ENCODE data around the gene MNT.
A peak's percentile ranks its signal among the peaks of the same experiment; 100 is the strongest.

The MNT gene

DNA sequence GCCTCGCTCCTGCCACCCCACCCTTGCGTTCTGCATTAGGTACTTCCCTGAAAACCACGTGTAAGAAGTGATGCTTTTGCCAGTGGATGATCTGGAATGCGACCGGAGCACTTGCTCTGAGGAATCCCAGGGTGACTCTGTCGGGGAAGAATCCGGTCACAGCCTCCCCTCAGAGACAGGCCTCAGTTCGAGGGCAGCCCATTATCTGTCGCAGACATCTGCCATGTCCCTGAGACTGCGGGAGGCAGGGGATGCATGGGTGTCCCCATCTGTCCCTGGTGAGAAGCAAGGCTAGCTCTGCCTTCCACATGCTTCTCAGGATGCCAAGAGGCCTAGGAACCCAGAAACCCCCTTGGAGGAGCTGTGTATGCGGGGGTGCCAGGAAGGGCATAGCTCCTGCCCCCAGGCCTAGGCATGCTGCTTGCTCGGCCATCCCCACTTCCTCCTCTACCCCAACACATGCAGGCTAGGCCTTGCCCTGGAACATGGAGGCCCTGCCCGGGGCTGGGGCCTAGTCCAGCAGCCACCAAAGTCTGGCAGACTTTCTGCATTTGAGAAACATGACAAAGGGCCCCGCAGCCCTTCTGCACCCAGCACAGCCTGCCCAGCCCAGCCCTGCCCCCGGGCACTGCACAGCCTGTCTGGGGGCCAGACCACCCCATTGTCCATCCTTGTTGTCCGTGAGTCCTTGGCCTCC, 20.5 kb downstream of the MNT start:
- no peak for DNase-seq

DNA sequence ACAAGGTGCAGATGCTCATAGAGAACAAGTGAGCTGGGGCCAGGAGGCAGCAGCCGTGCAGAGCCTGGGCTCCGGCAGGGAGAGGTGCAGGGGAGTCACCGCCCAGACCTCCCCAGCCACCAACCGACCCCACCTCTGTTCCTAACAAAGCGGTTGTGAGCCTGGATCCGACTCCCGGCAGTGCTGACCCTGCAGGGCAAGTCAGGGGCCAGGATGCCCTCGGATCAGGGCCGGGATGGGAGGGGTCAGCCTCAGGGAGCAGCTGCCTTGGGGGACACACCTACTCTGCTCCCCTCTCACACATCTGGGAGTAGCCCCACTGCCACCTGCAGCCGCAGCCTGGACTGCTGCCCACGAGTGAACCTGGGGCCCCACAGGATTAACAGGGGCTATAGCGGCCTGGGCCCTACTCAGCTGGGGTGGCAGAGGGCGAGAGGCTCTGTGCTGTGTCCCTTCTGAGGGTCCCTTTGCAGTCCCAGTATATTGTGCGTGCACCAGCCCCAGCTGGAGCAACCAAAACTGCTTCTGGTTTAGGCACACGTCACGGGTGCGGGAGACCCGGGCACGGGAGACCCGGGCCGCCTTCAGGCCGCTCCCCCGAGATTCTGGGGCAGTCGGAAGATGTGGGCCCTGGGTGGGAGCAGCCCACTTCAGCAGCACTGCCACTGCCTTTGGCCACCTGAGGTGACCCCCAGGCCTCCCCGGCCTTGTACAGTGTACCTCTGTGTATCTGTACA, 21.2 kb downstream of the MNT start:
- no peak for DNase-seq

- no peak for DNase-seq
These were observed 22.0 kb downstream of the MNT start for GRCh38 chr17:2378905-2379304.

DNA sequence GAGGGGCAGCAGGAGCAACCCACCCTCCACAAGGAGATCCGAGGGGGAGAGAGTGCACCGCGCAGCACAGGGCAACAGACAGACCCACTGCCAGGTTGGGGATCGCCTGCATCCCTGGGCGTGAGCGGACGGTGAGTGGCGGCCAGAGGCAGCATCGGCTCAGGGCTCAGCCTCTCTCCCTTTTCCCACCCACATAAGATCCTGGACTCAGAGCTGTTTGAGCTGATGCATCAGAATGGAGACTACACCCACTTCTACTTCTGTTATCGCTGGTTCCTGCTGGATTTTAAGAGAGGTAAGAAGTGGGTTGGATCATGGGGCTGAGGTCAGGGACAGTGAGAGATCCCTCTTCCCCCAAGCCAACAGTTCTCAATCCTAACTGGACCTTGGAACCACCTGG, 23.2 kb downstream of the MNT start:
- DNase-seq: no peak

DNA sequence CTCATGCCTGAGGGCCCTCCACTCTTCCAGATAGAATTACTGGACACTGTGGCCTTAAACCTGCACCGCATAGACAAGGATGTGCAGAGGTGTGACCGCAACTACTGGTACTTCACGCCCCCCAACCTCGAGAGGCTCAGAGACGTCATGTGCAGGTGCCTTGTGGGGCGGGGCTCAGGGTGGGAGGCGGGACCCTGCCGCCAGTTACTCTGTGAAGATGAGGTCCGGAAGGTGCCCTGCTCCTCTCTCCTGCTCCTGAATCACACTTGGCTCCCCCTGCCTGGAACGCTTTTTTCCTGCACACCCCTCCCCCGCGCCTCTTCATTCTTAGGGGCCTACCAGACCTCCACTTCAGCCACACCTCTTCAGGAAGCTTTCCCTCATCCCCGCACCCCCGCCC, 24.8 kb downstream of the MNT start:
- no peak for DNase-seq

DNA sequence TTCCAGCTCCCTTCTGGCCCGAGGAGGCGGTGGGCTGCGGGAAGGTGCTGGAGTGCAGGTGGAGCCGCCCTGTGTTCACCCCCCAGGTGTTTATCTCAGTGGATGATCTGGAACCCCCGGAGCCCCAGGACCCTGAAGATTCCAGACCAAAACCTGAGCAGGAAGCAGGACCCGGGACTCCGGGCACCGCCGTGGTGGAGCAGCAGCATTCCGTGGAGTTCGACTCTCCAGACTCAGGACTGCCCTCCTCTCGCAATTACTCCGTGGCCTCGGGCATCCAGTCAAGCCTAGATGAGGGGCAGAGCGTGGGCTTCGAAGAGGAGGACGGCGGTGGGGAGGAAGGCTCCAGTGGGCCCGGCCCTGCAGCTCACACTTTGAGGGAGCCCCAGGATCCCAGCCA, 25.5 kb downstream of the MNT start:
- DNase-seq: no peak

- no peak for DNase-seq
These were observed 26.1 kb downstream of the MNT start for GRCh38 chr17:2374549-2375285.

DNA sequence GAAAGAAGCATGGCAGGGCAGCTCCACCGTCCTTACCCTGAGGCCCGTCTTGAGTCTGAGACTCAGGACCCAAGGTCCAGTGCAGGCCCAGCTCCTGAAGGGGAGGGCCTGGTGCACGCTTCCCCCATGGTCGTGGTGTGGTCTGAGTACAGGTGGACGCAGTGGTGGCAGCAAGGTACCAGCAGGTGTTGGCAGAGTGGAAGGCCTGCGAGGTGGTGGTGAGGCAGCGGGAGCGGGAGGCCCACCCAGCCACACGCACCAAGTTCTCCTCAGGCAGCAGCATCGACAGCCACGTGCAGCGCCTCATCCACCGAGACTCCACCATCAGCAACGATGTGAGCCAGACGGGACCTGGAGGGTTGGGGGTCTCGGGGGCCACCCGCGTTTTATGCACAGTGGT, 27.7 kb downstream of the MNT start:
- no peak for DNase-seq

GRCh38 chr17:2372681-2373080, 28.2 kb downstream of the MNT start:
- no peak for DNase-seq

GRCh38 chr17:2372180-2372579, 28.7 kb downstream of the MNT start:
- no peak for DNase-seq

GRCh38 chr17:2371183-2372130, 29.4 kb downstream of the MNT start:
- no peak for DNase-seq

GRCh38 chr17:2370211-2370589, 30.7 kb downstream of the MNT start:
- no peak for DNase-seq

GRCh38 chr17:2369551-2370210, 31.2 kb downstream of the MNT start:
- peak; percentile 16 for DNase-seq

DNA sequence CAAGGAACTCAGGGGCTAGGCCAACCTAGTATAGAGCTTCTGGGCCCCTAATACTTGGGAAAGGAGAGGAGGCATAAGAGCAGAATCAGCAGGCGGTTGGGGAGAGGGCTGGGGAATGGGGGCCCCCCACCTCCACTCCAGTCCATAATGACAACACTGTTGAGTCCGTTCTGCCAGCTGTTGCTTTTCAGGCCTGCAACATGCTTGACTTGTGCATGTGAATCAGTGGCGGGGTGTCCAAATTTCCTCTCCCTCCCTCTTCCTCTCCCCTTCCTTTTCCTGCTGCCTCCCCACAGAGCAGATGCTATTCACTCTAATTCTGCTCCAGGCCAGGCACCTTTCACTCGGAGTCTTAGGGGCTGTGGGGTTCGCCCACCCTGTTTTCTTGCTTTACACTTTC, 31.8 kb downstream of the MNT start:
- no peak for DNase-seq

GRCh38 chr17:2368359-2368758, 32.5 kb downstream of the MNT start:
- DNase-seq: no peak

GRCh38 chr17:2366747-2367494, 33.9 kb downstream of the MNT start:
- DNase-seq: no peak

- no peak for DNase-seq
These were observed 35.7 kb downstream of the MNT start for GRCh38 chr17:2365132-2365531.

GRCh38 chr17:2364763-2365116, 36.1 kb downstream of the MNT start:
- no peak for DNase-seq

DNA sequence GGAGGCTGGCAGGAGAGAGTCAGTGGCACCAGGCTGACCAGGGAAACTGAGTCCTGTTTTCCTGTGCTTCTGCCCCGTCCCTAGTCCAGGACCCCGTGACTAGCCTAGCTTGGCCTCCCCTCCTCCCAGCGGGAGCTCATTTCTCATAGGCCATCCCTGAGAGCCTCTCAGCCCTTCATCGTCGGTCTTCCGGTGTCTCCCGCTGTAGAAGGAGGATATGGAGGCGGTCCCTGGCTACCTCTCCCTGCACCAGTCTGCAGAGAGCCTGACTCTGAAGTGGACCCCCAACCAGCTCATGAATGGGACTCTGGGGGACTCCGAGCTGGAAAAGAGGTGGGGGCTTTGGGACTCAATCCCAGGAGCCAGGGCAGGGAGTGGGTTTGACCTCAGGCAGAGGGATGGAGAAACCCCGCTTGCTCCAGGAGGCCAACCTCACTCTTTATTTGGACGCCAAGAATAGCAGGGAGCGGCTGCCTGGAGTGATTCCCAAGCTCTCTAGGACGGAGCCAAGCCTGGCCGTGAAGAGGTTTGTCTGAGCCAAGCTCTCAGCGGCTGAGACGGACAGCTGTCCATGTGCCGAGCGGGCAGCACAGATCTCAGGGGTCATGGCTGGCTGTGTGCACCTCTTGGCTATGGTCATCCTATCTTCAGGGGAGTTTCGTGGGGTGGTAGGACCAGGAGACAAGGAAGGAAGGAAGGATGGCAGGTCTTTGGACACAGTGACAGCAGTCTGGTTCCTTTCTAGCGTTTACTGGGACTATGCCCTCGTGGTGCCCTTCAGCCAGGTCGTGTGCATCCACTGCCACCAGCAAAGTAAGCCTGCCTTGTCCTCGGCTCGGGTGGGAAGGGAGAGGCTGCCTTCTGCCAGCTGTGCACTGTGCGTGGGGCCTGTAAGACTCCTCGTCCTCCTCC, 36.8 kb downstream of the MNT start:
- DNase-seq: no peak

DNA sequence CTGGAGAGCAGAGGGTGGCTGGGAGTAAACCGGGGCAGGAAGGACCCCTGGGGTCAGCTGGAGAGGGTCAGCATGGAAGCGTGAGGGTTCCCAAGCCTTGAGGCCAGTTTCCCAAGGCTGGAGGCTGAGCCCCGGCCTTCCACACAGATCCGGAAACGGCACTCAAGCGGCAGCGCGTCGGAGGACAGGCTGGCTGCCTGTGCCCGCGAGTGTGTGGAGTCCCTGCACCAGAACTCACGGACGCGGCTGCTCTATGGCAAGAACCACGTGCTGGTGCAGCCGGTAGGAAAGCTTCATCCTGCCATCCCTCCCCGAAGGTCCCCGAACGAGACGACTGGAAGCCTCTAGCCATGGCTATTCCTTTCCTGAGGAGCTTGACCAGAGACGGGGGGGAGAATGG, 37.5 kb downstream of the MNT start:
- DNase-seq: no peak

- no peak for DNase-seq
These were observed 38.0 kb downstream of the MNT start for GRCh38 chr17:2362881-2363280.
